Thymus (tissue), 11 donors: ENCODE measurements around the gene DEAF1. TPM values are rescaled to one million over a fixed set of nuclear protein-coding genes. Genes with fewer than 3 reads are reported as not detected.
"Not testable (repeated sequence)": the region's sequence is repeated elsewhere in the genome, so short reads cannot be mapped to it uniquely, and the experiment has no call there.

Experiments used
- DNase-seq, 9 donors: peaks; one replicate each; pipeline ENCODE4 v3.0.0-alpha.2; 2013; ENCODE audit warnings: low spot score in 9 of 9, low read depth in 6 of 9, missing footprints in 1 of 9
- H3K27ac ChIP-seq, 2 donors: one replicate each; pipeline ENCODE4 v1.5.1; 2013; ENCODE audit warnings: control low read depth in 1 of 2, low read depth in 1 of 2, low read length in 1 of 2, mild to moderate bottlenecking in 1 of 2, moderate library complexity in 1 of 2
- H3K27me3 ChIP-seq, 2 donors: one replicate each; pipeline ENCODE4 v1.5.1; 2013; ENCODE audit warnings: low read length in 1 of 2; ENCODE audit not compliant: control insufficient read depth in 2 of 2, insufficient read depth in 1 of 2
- H3K36me3 ChIP-seq, 2 donors: one replicate each; pipeline ENCODE4 v1.5.1; 2013; ENCODE audit warnings: low read length in 1 of 2, mild to moderate bottlenecking in 1 of 2, moderate library complexity in 1 of 2; ENCODE audit not compliant: control insufficient read depth in 2 of 2, insufficient read depth in 2 of 2
- H3K4me1 ChIP-seq, 2 donors: one replicate each; pipeline ENCODE4 v1.5.1; 2013; ENCODE audit warnings: low read length in 2 of 2; ENCODE audit not compliant: control insufficient read depth in 2 of 2, insufficient read depth in 2 of 2
- H3K4me3 ChIP-seq, 2 donors: one replicate each; pipeline ENCODE4 v1.5.1; 2013; ENCODE audit warnings: low read length in 2 of 2, control low read depth in 1 of 2, mild to moderate bottlenecking in 1 of 2
- H3K9me3 ChIP-seq, 2 donors: one replicate each; pipeline ENCODE4 v1.5.1; 2013; ENCODE audit warnings: low read length in 1 of 2, mild to moderate bottlenecking in 1 of 2; ENCODE audit not compliant: control insufficient read depth in 2 of 2, insufficient read depth in 1 of 2
- WGBS: extraction: QIAGEN DNeasy Blood & Tissue Kit; methylation state at CpG from one replicate; pipeline ENCODE4 v1.1.7; 2013; 5-methylcytosine and 5-hydroxymethylcytosine counted together
- polyA plus RNA-seq: library from polyadenylated mRNA; stranded (reverse); fragments of 200-250 nt; gene quantifications from one replicate; pipeline ENCODE4 v1.2.3, GENCODE V29; 2013
- total RNA-seq: library from RNA; stranded (reverse); fragments of 120-200 nt; gene quantifications from one replicate; pipeline ENCODE4 v1.2.4, GENCODE V29; 2013
- donor health status: healthy.

Gene DEAF1
- total and polyA plus RNA-seq, 2 donors = 20.7 to 27.2 TPM

- H3K4me3 ChIP-seq, DNase-seq, H3K27me3 ChIP-seq, H3K27ac ChIP-seq, H3K4me1 ChIP-seq, H3K9me3 ChIP-seq: not testable (repeated sequence)
- peaks cover 32 to 45% of the 10 kb centered on the region in 2 donors for H3K36me3 ChIP-seq
- 96% methylated on average over 14 of the region's 14 CpGs for WGBS
Measured at GRCh38 chr11:653136-653535, 41.9 kb downstream of the DEAF1 start.

GRCh38 chr11:650482-650881 is 44.5 kb downstream of the DEAF1 start:
- Histone ChIP-seq H3K36me3 (peaks cover 19 to 35% of the 10 kb centered on the region in 2 donors), H3K27ac (no peak overlapping the region), H3K4me3 (no peak overlapping the region), H3K27me3 (no peaks in the 10 kb centered on the region), H3K9me3 (no peaks in the 10 kb centered on the region), H3K4me1 (no peaks in the 10 kb centered on the region)
- DNase-seq = no peak
- WGBS = 98% methylated on average over 10 of the region's 10 CpGs

GRCh38 chr11:647672-648158 is 47.3 kb downstream of the DEAF1 start:
- peaks cover 24 to 31% of the 10 kb centered on the region in 2 donors for H3K36me3 ChIP-seq
- DNase-seq, H3K4me3 ChIP-seq, H3K27me3 ChIP-seq, H3K4me1 ChIP-seq, H3K9me3 ChIP-seq, H3K27ac ChIP-seq: not testable (repeated sequence)
- over 99% methylated on average over 10 of the region's 14 CpGs for WGBS

DNA sequence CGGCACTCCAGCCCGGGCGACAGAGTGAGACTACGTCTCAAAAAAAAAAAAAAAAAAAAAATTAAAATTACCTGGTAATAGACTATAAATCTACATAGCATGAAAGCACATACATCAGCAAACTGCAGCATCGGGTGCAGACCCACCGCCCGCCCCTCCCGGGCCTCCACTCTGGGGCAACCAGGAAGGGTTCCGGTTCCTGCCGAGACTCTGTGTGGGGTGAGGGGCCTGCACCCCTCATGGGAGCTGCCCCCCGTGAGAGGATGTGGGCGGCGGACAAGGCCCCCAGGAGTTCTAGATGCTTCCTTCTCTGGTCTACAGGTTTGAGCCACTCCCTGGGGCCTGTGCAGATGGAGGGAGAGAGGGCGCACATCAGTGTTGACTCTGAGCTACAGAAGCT is 48.8 kb downstream of the DEAF1 start:
- WGBS = 82% methylated on average over 14 of the region's 14 CpGs
- H3K4me1 ChIP-seq = peaks cover 0 to 9% of the 10 kb centered on the region in 2 donors
- no peak overlapping the region for H3K27ac ChIP-seq
- peaks cover 5 to 9% of the 10 kb centered on the region in 2 donors for H3K27me3 ChIP-seq
- no peak for DNase-seq
- no peaks in the 10 kb centered on the region for H3K9me3 ChIP-seq
- H3K4me3 ChIP-seq = no peak overlapping the region
- peaks cover 25 to 46% of the 10 kb centered on the region in 2 donors for H3K36me3 ChIP-seq

DNA sequence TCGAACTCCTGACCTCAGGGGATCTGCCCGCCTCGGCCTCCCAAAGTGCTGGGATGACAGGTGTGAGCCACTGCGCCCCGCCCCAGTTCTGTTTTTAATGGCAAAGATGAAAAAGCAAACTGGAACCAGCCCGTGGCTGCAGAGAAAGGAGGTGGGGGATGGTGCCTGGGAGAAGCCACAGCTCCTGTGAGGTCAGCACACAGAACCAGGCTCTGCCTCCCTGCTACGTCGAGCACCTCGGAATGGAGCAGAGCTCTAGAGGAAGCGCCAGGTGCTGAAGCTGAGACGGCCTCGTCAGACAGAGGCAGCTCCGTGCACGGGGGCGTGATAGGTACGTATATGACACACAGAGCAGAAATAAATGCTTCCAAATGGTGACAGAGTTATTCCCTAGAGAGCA is 49.5 kb downstream of the DEAF1 start:
- WGBS = 83% methylated on average over 16 of the region's 16 CpGs
- H3K27me3 ChIP-seq = peaks cover 11 to 16% of the 10 kb centered on the region in 2 donors
- no peaks in the 10 kb centered on the region for H3K9me3 ChIP-seq
- no peak overlapping the region for H3K27ac ChIP-seq
- peaks cover 0 to 16% of the 10 kb centered on the region in 2 donors for H3K4me1 ChIP-seq
- DNase-seq = no peak
- H3K36me3 ChIP-seq = peaks cover 21 to 43% of the 10 kb centered on the region in 2 donors
- H3K4me3 ChIP-seq = no peak overlapping the region

GRCh38 chr11:643849-644738 is 50.9 kb downstream of the DEAF1 start:
- Histone ChIP-seq H3K4me1 (peaks cover 0 to 19% of the 10 kb centered on the region in 2 donors), H3K9me3 (peaks cover 0 to 2% of the 10 kb centered on the region in 2 donors), H3K27me3 (peaks cover 26 to 29% of the 10 kb centered on the region in 2 donors), H3K4me3 (no peak overlapping the region), H3K27ac (no peak overlapping the region), H3K36me3 (peaks cover 14 to 41% of the 10 kb centered on the region in 2 donors)
- WGBS = 96% methylated on average over 50 of the region's 50 CpGs
- no peak for DNase-seq

DNA sequence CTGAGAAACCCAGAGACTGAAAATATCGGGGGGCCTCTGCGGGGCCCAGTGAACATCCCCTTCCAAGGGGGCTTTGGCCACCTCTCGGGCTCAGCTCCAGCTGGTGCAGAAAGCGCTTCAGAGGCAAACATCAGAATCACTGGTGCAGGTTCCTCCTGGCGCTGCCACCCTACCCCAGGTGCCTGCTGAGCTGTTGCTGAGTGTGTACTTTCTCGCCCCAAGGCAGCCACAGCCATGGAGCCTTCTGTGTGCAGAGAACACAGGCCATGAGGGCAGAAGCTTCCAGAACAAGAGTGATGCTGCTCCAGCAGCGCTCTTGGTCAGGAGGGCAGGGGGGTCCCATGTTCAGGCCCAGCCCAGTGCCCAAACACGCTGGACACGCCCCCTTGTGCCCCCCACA is 51.7 kb downstream of the DEAF1 start:
- H3K4me1 ChIP-seq = peaks cover 0 to 19% of the 10 kb centered on the region in 2 donors
- DNase-seq = no peak
- WGBS = 90% methylated on average over 9 of the region's 9 CpGs
- peaks cover 0 to 3% of the 10 kb centered on the region in 2 donors for H3K9me3 ChIP-seq
- H3K27ac ChIP-seq = no peak overlapping the region
- H3K4me3 ChIP-seq = no peak overlapping the region
- H3K27me3 ChIP-seq = peaks cover 33 to 36% of the 10 kb centered on the region in 2 donors
- H3K36me3 ChIP-seq = peaks cover 14 to 41% of the 10 kb centered on the region in 2 donors

DNA sequence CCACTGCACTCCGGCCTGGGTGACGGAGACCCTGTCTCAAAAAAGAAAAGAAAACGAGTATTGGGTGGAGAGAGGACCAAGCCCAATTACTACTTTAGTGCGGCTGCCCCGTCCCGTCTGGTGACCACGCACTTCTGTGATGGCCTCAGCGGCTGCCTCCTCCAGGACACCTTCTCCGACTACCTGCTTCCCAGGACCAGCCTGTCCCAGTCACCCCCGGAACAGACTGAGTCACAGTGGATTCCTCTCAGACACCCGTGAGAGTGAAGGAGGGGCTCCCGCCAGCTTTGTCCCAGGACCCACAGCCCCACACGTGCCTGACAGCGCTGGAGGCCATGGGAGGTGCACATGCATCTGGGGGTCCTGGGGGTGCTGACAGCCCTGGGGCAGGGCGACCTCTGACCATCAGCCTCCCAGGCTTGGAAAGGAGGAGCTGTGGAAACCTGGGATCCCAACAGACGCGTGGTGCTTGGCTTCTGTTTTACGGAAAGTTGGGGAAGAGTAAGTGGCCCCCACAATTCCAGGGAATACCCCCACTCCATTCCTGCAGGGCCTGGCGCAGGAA is 53.1 kb downstream of the DEAF1 start:
- WGBS = 96% methylated on average over 19 of the region's 19 CpGs
- peaks cover 14 to 39% of the 10 kb centered on the region in 2 donors for H3K36me3 ChIP-seq
- DNase-seq = no peak
- no peak overlapping the region for H3K4me3 ChIP-seq
- H3K9me3 ChIP-seq = peaks cover 1 to 3% of the 10 kb centered on the region in 2 donors
- no peak overlapping the region for H3K27ac ChIP-seq
- peaks cover 48 to 50% of the 10 kb centered on the region in 2 donors for H3K27me3 ChIP-seq
- H3K4me1 ChIP-seq = peaks cover 4 to 19% of the 10 kb centered on the region in 2 donors
